Retina (tissue), 1 donor: ENCODE data around the gene THRA.

Source experiments
- DNase-seq: peaks from one replicate; pipeline ENCODE4 v3.0.0-alpha.2; 2016

Gene THRA

DNA sequence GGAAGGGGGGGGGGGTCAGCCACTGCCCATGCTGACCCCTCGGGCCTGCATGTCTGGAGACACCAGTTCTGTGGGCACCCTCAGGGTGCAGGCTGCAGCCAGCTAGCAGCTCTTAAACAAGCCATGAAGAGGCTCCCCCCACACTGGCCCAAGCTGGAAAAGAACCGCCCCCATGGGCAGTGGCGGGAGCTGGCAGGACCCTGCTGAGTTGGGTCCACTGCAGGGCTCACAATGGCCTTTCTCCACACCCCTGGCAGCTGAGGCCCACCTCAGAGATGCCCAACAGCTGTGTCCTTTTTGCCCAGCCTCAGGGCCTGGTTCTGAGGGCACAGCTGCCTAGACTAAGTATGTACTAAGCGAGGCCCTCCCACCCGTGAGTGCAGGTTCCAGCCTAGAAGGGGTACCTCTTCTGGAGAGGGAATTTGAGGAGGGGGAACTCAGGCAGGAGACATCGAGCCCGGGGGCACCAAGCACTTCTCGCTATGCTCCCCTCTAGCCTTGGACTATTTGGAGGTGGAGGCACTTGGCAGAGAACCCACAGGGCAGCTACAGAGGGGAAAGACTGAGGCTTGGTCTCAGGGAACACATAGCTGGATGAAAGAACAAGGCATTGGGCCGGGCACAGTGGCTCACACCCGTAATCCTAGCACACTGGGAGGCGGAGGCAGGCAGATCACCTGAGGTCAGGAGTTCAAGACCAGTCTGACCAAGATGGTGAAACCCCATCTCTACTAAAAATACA is 3.2 kb downstream of the THRA start:
- DNase-seq: peak; percentile 36

- no peak for DNase-seq
These were observed 4.9 kb downstream of the THRA start for GRCh38 chr17:40067710-40068109.

GRCh38 chr17:40068129-40068581 is 5.4 kb downstream of the THRA start:
- DNase-seq: no peak

- DNase-seq: no peak
These were observed 5.8 kb downstream of the THRA start for GRCh38 chr17:40068584-40068916.

GRCh38 chr17:40068917-40069750 is 6.4 kb downstream of the THRA start:
- peak; percentile 92 for DNase-seq

GRCh38 chr17:40069751-40070708 is 7.3 kb downstream of the THRA start:
- DNase-seq: peak; percentile 24

DNA sequence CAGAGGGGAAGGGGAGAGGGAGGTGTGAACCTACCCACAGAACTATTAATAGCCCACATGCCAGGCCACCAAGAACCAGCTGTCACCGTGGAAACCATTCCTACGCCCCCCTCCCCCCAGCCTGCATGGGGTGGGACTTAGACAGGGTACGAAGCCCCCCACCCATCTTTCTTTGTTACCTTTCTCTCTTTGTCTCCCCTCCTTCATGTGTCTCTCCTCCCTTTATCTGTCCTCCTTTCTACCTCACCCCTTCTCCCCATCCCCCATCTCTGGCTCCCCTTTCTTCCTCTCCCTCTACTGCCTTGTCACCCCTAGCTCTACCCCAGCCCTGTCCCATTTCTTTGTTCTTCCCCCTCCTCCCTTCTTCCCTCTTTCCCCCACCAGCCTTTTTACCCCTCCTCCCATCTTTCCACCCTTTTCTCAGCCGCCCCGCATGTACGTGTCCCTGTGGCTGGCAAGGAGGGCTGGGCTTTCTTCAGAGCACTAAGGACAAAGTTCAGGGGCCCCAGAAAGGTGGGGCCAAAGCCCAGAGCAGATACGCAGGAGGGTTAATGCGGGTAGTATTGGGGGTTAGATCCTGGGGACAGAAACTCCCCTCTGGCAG is 8.0 kb downstream of the THRA start:
- no peak for DNase-seq

DNA sequence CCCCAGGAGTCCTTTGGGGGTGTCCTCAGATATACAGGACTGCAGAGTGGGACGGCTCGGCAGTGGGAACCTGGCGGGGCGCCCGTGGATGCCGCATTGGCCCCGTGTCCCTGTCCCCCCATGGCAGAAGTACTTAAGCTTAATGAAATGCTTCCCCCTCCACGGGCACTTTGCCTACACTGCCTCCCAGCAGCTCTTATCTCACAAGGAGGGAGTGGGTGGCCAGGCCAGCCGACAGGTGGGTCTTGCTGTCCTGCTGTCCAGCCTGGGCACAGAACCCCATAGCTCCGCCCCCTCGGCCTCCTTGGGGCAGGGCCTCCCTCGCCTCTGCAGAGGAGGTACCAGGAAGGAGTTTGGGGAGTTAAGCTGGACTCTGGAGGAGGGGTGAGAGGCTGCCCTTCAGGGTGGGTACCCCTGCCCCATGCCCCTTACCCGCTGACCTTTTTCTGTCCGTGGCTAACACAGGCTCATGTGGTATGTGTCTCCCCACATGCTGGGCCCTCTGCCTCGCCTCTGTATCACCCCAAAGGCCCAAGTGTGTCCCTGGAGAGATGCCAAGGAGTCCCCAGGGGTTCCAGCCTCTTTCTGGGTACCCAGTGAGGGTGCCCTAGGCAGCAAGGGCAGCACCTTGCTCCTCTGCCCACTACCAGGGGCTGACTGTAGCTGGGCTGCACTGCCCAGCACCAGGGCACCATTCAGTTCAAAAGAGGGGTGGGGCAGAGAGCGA is 8.7 kb downstream of the THRA start:
- peak; percentile 47 for DNase-seq

DNA sequence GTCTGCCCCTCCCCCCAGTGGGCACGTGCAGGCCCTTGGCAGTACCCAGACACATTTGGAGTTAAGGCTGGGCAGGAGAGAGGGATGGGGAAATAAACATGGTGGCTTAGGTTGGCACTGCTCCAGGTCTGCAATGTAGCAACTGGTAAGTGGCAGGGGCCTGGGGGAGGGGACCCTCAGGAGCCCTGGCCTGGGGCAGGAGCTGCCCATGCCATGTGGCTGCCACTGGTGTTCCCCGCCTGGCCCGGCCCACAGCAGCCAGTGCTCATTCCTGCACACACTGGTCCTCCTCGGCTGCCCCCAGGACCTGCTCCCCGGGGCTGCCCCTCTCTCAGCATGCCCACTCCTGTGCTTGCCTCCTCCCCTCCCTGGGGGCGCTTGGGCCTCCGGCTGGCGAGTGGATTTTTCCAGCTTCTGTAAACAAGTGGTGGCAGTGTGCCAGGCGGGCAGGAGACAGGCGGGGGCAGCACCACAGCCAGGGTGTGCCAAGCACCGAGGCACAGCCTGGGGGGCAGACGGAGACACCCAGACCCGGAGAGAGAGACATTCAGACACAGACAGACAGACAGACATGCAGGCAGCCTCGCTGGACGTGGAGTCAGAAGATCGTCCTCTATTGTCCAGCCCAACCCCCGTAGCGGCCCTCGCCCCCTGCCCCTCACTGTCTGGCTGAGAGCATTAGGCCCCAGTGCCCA is 9.4 kb downstream of the THRA start:
- DNase-seq: peak; percentile 64

DNA sequence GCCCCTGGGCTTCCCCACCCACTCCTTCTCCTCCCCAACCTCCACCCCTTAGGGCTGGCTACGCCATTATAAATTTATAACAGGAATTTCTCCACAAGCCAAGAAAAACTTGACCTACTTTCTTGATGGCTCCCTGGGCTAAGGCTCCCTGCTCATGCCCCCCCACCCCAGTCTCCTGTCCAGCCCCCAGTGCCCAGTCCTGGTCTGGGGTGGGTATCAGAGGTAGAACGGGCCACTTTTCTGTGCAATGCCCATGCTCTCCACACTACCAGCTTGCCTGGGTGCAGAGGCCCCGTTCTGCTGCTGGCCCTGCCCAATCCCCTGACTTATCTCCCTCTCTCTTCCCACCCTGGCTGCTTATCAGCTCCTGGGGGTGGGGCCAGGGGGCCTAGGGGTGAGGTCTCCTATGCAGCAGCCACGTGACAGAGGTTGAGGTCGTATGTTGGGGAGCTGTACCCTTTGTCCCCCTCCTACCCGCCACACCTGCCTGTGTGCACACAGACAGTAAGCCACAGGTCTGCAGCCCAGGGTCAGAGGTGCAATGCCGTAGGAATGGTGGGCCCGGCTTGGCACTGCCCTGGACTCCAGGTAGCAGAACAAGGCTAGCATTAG is 10.1 kb downstream of the THRA start:
- DNase-seq: no peak

- no peak for DNase-seq
These were observed 10.8 kb downstream of the THRA start for GRCh38 chr17:40073454-40074174.

- DNase-seq: no peak
These were observed 11.4 kb downstream of the THRA start for GRCh38 chr17:40074175-40074512.

DNA sequence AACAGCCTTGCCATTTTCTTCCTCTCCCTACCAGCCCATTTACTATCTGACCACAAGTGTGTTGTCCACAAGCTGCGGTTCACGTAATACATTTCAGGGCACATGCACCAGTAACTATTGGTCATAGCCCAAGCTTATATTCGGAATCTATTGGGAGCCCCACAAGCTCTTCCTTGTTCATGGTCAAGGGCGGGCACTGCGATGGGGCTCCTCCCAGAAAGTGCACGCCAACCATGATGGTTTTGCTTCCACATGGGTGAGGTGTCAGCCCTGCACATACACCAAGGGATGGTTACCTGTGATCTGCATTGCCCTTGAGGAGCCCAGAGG is 12.1 kb downstream of the THRA start:
- no peak for DNase-seq

- peak; percentile 87 for DNase-seq
These were observed 12.6 kb downstream of the THRA start for GRCh38 chr17:40075201-40075941.

DNA sequence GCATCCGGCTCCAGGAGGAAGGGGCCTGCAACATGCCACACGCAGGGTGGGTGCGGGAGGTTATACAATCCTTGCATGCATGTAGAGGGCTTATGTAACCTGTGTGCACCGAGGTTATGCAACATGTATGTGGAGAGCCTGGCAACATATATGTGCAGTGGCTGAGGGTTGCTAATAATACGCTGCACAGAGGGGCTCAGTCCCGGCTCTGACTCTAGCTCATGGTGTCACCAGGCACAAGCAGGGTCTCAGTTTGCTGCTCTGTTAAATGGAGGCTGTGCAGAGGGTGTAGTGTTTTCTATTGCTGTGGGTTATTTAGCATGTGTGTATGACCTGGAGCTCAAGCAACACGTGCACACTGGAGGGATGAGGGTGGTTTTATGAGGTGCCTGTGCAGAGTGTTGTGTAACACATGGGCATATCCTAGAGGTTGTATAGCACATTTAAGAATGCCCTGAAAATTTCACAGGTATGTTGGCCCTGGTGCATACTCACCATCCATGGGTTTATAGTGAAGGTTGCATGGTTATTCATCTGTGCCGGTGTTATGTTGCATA is 13.3 kb downstream of the THRA start:
- DNase-seq: no peak

- DNase-seq: no peak
These were observed 13.8 kb downstream of the THRA start for GRCh38 chr17:40076591-40076990.

- no peak for DNase-seq
These were observed 16.8 kb downstream of the THRA start for GRCh38 chr17:40079545-40079944.

- DNase-seq: no peak
These were observed 21.7 kb downstream of the THRA start for GRCh38 chr17:40084477-40084876.
